GM12875 (cell line): ENCODE data around the gene COG1.

ENCODE experiments used
- H3K4me3 ChIP-seq: one replicate; pipeline ENCODE4 v1.5.1; 2011; ENCODE audit warnings: low read depth, low read length, control low read depth
- CTCF ChIP-seq: IDR thresholded peaks from 2 replicates; pipeline ENCODE4 v1.5.1; 2011; ENCODE audit warnings: low read depth, mild to moderate bottlenecking, control low read depth, inconsistent platforms, low read length, moderate library complexity, borderline replicate concordance; ENCODE audit not compliant: insufficient read depth

The COG1 gene

DNA sequence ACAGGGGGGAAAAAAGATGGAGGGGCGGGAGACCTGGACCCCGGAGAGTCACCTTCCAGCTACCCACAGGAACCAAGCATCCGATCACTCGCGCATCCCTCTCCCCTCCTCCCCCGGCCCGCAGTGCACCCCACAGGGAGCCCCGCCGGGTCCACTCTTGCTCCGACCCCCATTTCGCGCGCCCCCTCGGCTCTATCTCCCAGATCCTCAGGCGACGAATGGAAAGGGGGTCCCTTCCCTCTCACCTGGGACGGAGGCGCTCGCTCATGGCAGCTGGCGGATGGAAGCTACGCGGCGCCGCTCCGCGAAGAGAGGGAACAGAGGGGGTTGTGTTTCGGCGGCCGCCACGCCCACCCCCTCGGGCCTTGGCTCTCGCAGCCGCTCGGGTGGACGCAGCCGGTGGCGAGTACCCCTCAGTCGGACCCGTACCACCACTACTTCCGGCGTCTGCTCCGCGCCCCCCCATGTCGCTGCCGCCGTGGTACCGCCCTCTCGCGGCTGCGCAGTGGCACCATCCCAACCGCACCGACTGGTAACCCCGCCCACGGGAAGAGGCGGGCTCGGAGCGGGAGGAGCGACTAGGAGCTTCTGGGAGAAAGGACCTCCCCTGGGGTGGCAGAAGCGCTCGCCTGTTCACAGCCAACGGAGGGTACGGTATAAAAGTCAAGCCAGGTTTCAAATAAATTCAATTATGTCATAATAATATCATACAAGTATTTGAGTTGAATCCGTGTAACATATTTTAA is 39.2 kb downstream of the COG1 start:
- no peak for TF ChIP-seq CTCF
- H3K4me3 ChIP-seq = peak overlapping the region; percentile 87

GRCh38 chr17:73232587-73233373 is 39.9 kb downstream of the COG1 start:
- H3K4me3 ChIP-seq = peak overlapping the region; percentile 87
- no peak for TF ChIP-seq CTCF

DNA sequence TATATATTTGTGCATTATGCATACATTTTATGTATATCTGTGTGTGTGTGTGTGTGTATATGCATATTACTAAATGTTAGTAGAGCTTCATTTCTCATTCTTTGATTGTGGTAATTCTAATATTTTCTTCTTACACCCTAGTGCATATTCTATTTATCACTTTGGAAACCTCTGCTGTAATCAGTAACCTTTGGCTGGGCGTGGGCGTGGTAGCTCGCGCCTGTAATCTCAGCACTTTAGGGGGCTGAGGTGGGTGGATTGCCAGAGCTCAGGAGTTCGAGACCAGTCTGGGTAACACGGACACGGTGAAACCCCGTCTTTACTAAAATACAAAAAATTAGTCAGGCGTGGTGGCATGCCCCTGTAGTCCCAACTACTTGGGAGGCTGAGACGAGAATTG is 41.9 kb downstream of the COG1 start:
- H3K4me3 ChIP-seq = no peak overlapping the region
- TF ChIP-seq CTCF = no peak

GRCh38 chr17:73237714-73238113 is 44.9 kb downstream of the COG1 start:
- TF ChIP-seq CTCF = no peak
- no peak overlapping the region for H3K4me3 ChIP-seq

DNA sequence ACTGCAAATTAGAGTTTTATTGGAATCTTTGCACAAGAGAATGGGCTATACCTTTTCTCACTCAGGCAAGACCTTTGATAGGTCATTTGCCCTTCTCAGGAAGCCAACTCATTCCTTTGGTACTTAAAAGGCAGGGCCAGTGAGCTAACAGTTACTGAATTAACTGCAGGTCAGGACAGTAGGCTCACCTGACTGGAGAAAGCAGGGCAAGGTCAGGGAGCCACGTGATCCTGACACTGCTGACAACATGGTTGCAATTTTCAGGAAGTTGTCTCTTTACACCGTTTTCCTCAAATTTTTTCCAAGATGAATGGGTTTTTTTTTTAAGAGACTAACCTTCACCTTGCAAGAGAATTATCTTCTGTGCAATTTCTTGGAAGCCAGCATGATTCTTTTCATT is 47.7 kb downstream of the COG1 start:
- no peak for TF ChIP-seq CTCF

GRCh38 chr17:73247726-73248125 is 54.9 kb downstream of the COG1 start:
- H3K4me3 ChIP-seq = no peak overlapping the region
- TF ChIP-seq CTCF = no peak

More for the DNA sequence above, 47.7 kb downstream of the COG1 start:
- H3K4me3 ChIP-seq = no peak overlapping the region

GRCh38 chr17:73248532-73248931 is 55.7 kb downstream of the COG1 start:
- TF ChIP-seq CTCF = no peak
- no peak overlapping the region for H3K4me3 ChIP-seq
